ENCODE data around the gene FARP2. TPM values are rescaled to one million over a fixed set of nuclear protein-coding genes. Genes with fewer than 3 reads are reported as not detected.

Gene FARP2
- total and polyA plus RNA-seq, 2 of the 13 experiments (the other 11 are each of a cell fraction or from before 2014, with no cell fraction given), result 28.0 to 45.4 TPM

GRCh38 chr2:241473399-241473798 is 117.3 kb downstream of the FARP2 start:
- POLR2A ChIA-PET, result no interaction called here
- BruUV-seq (replicated peaks), result no TSS peak
- no peak; the same call in 2 of the 3 replicates for ATAC-seq
- TF ChIP-seq ZNF446 (CRISPR knock-in tag; IDR thresholded peaks at IDR 0.05) (no peak), ZNF513 (CRISPR knock-in tag; conservative IDR thresholded peaks at IDR 0.05) (no peak), MBNL3 (CRISPR knock-in tag; conservative IDR thresholded peaks at IDR 0.05) (no peak), ZBTB37 (CRISPR knock-in tag; IDR thresholded peaks at IDR 0.05) (no peak), ONECUT2 (CRISPR knock-in tag; IDR thresholded peaks at IDR 0.05) (no peak), HNRNPUL1 (IDR thresholded peaks at IDR 0.05; ENCODE audit: low read depth, low read length) (no peak), CENPX (CRISPR knock-in tag; IDR thresholded peaks at IDR 0.05) (no peak), SMAD1 (CRISPR knock-in tag; IDR thresholded peaks at IDR 0.05; ENCODE audit: borderline replicate concordance, low read depth) (no peak), HDAC2 (CRISPR knock-in tag; IDR thresholded peaks at IDR 0.05) (no peak), ATF3 (CRISPR knock-in tag; IDR thresholded peaks at IDR 0.05) (no peak), FLYWCH1 (CRISPR knock-in tag; IDR thresholded peaks at IDR 0.05) (no peak), ZNF431 (CRISPR knock-in tag; IDR thresholded peaks at IDR 0.05; ENCODE audit: borderline replicate concordance, low read depth) (no peak), SETDB1 (CRISPR knock-in tag; IDR thresholded peaks at IDR 0.05; ENCODE audit: borderline replicate concordance) (no peak), ZNF3 (CRISPR knock-in tag; IDR thresholded peaks at IDR 0.05) (no peak), ZNF687 (CRISPR knock-in tag; IDR thresholded peaks at IDR 0.05) (no peak), ETS1 (CRISPR knock-in tag; IDR thresholded peaks at IDR 0.05) (no peak), SRSF1 (optimal IDR thresholded peaks at IDR 0.05; ENCODE audit: low read depth, low read length) (no peak), BORCS8-MEF2B (CRISPR knock-in tag; IDR thresholded peaks at IDR 0.05) (no peak)

More at GRCh38 chr2:241473399-241473798, 117.3 kb downstream of the FARP2 start:
- 92% methylated on average over 1 of the region's 3 CpGs for WGBS (ENCODE audit: low lambda C conversion rate)
- Histone ChIP-seq H3K4me2 (ENCODE audit: low read depth, low read length) (no peak overlapping the region), H3K79me2 (ENCODE audit: insufficient read depth, low read length) (no peaks in the 10 kb centered on the region), H4K20me1 (ENCODE audit: insufficient read depth, low read length) (no peaks in the 10 kb centered on the region), H3K27ac (ENCODE audit: extremely low read length, insufficient read depth, low read length) (no peak overlapping the region), H3K4me1 (ENCODE audit: insufficient read depth, low read length) (no peaks in the 10 kb centered on the region), H3K36me3 (replicated peaks in 1 of 2; ENCODE audit: control insufficient read depth in 1 of 2, insufficient read depth in 2 of 2, low read length in 2 of 2) (no peaks in the 10 kb centered on the region), H2AFZ (ENCODE audit: low read length) (no peak overlapping the region), H3K9me3 (ENCODE audit: low read length) (no peaks in the 10 kb centered on the region), H3K4me3 (replicated peaks in 1 of 3; ENCODE audit: insufficient read depth in 1 of 3, low read depth in 2 of 3, low read length in 3 of 3) (no peak overlapping the region), H3K9ac (ENCODE audit: insufficient read depth, low read depth, low read length) (no peak overlapping the region), H3K27me3 (ENCODE audit: control insufficient read depth in 1 of 2, insufficient read depth in 2 of 2, low read length in 2 of 2) (no peaks in the 10 kb centered on the region)
- in situ Hi-C loops (cut with HindIII; ENCODE audit: extremely low pct_ligation_motif_present, low pct_unique_long_range_greater_than_20kb), result no loop called here
- DNase-seq (ENCODE audit: low spot score) (no peak), FAIRE-seq (no peak)
- CTCF ChIA-PET (ENCODE audit: low intra/inter-chr PET ratio, low total read pairs), result no interaction called here
- intact Hi-C loops (cut with micrococcal nuclease; ENCODE audit: unreplicated experiment), result no loop called here

Measured in HepG2 (cell line).